ENCODE measurements around the gene CEP72.
"Not testable (repeated sequence)": the region's sequence is repeated elsewhere in the genome, so short reads cannot be mapped to it uniquely, and the experiment has no call there.

DNA sequence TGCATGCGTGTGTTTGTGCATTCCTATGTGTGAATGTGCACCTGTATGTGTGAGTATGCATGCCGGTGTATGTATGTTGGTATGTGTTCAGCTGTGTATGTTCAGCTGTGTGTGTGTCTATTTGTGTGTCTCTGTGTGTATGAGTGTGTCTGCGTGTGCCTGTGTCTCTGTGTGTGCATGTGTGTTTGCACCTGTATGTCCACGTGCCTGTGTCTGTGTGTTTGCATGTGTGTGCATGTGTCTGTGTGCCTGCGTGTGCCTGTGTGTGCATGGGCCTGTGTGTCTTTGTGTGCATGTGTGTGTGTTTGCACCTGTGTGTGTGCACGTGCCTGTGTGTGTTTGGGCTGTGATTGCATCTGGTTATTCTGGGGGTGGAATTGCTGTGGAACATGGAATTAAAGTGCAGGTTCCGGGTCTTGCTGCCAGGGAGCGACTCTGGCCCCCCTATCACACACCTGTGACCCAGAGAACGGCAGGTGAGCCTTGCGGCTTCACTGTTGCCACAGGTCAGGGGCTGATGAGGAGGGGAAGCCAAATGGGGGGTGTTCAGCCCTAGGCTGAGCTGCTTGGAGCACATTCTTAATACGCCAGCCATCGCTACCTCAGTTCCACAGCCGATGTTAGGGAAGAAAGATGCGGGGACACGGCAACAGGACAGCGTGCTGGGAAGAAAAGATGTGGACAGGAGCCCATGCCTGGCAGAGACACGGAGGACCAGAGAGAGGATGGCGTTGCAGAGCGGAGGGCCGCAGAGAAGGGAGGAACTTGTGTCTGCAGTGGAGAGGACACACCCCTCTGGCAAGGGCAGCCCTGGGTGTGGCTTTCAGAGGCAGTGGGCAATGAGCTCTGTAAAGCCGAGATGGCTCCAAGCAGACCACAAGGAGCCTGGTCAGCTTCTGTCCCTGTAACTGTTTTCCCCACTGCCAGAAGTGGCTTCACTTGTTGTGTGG is 84.9 kb downstream of the CEP72 start:
- TF ChIP-seq SUZ12 (IDR thresholded peaks at IDR 0.05; ENCODE audit: unreplicated experiment); POLR2A (IDR thresholded peaks at IDR 0.05; ENCODE audit: low read depth, low read length); EGR1 (IDR thresholded peaks at IDR 0.05; ENCODE audit: borderline replicate concordance in 1 of 2, low read depth in 2 of 2, low read length in 2 of 2); CHD2 (IDR thresholded peaks at IDR 0.05; ENCODE audit: borderline replicate concordance, low read depth, low read length); CBX3 (IDR thresholded peaks at IDR 0.05; ENCODE audit: borderline replicate concordance, low read depth); BMI1 (IDR thresholded peaks at IDR 0.05; ENCODE audit: borderline replicate concordance): not testable (repeated sequence)
- TF ChIP-seq, protein P1, sequence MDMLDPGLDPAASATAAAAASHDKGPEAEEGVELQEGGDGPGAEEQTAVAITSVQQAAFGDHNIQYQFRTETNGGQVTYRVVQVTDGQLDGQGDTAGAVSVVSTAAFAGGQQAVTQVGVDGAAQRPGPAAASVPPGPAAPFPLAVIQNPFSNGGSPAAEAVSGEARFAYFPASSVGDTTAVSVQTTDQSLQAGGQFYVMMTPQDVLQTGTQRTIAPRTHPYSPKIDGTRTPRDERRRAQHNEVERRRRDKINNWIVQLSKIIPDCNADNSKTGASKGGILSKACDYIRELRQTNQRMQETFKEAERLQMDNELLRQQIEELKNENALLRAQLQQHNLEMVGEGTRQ (IDR thresholded peaks at IDR 0.05; ENCODE audit: borderline replicate concordance, low read depth, low read length): not testable (repeated sequence)
- TF ChIP-seq, protein P2, sequence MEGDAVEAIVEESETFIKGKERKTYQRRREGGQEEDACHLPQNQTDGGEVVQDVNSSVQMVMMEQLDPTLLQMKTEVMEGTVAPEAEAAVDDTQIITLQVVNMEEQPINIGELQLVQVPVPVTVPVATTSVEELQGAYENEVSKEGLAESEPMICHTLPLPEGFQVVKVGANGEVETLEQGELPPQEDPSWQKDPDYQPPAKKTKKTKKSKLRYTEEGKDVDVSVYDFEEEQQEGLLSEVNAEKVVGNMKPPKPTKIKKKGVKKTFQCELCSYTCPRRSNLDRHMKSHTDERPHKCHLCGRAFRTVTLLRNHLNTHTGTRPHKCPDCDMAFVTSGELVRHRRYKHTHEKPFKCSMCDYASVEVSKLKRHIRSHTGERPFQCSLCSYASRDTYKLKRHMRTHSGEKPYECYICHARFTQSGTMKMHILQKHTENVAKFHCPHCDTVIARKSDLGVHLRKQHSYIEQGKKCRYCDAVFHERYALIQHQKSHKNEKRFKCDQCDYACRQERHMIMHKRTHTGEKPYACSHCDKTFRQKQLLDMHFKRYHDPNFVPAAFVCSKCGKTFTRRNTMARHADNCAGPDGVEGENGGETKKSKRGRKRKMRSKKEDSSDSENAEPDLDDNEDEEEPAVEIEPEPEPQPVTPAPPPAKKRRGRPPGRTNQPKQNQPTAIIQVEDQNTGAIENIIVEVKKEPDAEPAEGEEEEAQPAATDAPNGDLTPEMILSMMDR (IDR thresholded peaks at IDR 0.05 in 2 of 3, conservative IDR thresholded peaks at IDR 0.05 in 1 of 3; ENCODE audit: control insufficient read depth in 2 of 3, extremely low read depth in 1 of 3, insufficient read depth in 1 of 3, low read depth in 3 of 3, low read length in 3 of 3): not testable (repeated sequence)
- TF ChIP-seq, protein P3, sequence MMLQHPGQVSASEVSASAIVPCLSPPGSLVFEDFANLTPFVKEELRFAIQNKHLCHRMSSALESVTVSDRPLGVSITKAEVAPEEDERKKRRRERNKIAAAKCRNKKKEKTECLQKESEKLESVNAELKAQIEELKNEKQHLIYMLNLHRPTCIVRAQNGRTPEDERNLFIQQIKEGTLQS (IDR thresholded peaks at IDR 0.05; ENCODE audit: borderline replicate concordance, extremely low read depth, low read depth, low read length): not testable (repeated sequence)

Data from GM12878 (cell line).